NCI-H128 (cell line): ENCODE results near the gene PMPCA.

Experiments
- DNase-seq: peaks from one replicate; lab custom pipeline; 2025; ENCODE audit not compliant: unreplicated experiment; lab: John Stamatoyannopoulos, UW

PMPCA gene

DNA sequence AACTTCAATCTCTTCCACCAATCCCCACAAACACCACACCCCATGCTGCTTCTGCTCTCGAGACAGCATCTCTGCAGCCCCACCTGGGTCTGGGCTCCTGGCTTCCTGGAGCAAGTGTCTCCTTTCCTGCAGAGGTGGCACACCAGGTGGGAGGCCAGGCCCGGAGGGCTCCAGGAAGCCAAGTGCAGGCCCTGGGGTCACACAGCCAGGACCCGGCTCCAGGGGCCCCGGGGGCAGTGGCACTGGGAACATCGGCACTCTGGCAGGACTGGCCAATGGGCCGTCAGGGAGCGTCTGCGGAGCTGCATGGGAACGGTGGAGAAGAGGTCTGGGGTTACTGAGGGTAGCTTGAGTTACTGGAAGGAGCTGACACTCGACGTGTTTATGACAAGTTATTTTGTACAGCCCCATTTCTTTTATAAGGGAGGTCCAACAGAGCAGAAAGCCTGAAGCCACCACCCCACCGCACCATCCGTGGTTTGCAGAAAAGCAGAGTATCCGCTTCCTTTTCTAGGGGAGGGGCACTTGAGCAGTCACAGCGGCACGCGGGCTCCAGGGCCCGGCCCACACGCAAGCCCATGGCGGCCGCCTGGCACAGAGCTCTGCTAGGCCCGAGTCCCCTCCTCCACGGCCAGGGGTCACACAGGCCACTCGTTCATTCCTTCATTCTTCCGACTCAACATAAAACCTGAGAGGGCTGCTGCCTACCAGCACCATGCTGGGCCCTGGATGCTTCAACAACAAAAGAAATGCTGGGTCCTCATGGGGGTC, 43.8 kb downstream of the PMPCA start:
- no peak for DNase-seq

DNA sequence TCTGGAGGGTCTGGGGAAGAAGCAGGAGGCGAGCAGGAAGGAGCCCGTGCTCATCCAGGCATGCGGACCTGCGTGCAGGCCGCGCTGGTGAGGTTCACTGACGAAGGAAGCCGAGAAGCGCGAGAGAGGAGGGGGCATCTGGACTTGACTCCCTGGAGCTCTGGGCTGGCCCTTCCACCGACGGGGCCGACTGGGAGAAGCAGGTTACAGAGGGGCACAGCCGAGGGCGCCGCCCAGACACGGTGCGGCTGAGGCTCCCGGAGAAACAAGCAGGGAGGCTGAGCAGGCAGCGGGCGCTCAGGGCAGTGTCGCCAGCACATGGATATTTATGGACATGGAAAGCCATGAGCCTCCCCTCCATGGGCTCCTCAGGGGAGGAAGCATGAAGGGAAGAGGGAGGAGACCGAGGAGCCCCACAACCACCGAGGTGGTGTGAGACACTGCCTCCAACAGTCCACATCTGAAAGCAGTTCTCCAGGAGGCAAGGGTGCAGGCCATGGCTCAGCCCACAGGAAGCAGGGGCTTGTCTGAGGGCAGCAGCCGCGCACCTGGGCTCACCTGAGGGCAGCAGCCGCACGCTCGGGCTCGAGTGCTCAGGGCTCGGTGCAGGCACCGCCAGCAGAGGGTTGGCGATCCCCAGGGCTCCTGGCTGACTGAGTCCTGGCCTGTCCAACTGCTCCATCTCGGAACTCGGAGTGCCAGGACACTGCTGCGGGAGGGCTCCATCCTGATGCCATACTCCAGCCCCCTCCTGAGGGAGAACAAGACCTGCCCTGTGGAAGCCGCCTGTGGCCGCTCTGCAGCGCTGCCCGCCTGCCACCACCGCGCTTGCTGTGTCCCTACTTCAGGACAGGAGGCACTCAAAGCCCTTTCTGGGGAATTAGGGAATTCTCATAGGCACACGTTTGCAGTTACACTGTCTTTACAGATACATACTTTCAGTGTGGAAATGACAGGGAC, 44.9 kb downstream of the PMPCA start:
- DNase-seq, result no peak

- no peak for DNase-seq
Observed at GRCh38 chr9:136456258-136456657, 45.8 kb downstream of the PMPCA start.

DNA sequence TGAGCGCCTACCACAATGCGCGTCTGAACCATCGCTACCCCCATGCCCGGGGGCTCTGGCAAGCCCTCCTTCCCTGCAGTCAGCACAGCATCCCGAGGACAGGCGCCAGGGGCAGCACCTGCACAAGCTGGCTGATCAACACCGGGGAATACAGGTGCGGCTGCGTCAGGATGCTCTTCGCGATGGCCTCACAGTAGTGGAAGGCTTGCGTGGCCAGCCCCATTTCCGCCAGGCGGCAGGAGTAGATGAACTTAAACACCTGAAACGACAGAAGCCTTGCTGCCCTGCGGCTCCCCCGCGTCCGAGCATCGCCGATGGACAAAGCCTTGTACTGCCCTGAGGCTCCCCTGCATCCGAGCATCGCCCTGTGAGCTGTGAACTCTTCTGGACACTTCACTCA, 46.9 kb downstream of the PMPCA start:
- DNase-seq, result no peak

GRCh38 chr9:136459425-136459824, 49.0 kb downstream of the PMPCA start:
- no peak for DNase-seq

DNA sequence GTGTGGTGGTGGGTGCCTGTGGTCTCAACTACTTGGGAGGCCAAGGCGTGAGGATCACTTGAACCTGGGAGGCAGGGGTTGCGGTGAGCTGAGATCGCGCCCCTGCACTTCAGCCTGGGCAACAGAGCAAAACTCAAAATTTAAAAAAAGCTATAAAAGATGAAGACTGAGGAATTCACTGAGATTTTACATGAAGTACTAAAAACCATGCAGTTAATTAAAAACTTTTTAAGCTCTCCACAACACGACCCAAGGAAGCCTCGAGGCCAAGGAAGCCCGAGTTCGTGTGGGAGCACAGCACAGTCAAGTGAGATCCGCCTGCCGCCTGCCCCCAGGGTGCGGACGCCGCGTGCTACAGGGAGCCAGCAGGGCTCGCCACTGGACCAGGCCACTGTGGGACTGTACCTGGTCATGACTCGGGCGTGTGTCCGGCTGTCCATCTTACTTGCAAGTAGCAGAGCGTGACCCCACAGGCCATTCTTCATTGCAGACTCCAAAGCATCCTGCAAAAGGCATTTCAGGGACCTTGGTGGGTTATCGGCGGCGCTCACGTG, 50.4 kb downstream of the PMPCA start:
- DNase-seq, result no peak

DNA sequence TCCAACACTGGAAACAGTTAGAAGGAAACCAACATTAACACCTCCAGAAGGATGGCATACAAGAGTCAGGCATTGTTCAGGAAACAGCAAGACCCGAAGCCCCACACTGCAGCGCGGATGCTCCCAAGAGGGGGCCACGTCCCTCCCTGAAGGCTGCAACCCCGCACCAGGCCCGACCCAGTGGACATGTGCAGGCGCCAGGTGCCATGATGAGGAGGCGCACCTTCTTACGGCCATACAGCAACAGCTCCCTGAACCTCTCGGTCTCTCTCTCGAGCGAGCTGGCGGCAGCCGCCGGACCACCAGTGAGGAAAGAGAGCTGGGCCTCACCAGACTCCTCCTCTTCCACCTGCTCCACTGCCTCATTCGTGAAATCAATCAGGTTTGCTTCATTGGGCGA, 52.2 kb downstream of the PMPCA start:
- DNase-seq, result no peak

GRCh38 chr9:136463578-136463977, 53.1 kb downstream of the PMPCA start:
- no peak for DNase-seq

GRCh38 chr9:136464241-136464640, 53.8 kb downstream of the PMPCA start:
- no peak for DNase-seq

- DNase-seq, result no peak
Observed at GRCh38 chr9:136465500-136466154, 55.2 kb downstream of the PMPCA start.

- no peak for DNase-seq
Observed at GRCh38 chr9:136466155-136466541, 55.7 kb downstream of the PMPCA start.

- DNase-seq, result no peak
Observed at GRCh38 chr9:136467766-136468165, 57.3 kb downstream of the PMPCA start.

GRCh38 chr9:136470356-136470755, 59.9 kb downstream of the PMPCA start:
- no peak for DNase-seq

DNA sequence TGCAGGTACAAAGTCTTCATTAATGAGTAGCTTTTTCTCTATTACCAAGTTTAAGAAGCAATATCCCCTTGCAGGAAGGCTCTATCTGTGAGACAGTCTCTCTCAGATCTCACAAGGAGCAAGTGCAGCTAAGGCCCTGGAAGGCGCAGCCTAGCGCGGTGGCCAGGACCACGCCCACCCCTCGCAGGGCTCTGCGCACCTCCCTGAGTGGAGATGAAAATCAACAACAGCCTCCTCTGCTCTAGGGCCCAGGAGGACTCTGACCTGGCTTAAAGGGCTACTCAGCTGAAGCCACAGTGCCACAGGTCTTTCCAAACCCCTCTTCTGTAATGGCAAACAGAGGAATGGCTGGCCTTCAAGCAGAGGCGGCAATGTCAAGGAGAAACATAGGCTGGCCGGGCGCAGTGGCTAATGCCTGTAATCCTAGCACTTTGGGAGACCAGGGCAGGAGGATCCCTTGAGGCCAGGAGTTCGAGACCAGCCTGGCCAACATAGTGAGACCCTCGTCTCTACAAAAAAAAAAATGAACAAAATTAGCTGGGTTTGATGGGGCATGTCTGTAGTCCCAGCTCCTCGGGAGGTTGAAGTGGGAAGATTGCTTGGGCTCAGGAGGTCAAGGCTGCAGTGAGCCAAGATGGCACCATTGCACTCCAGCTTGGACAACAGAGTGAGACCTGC, 60.5 kb downstream of the PMPCA start:
- no peak for DNase-seq

DNA sequence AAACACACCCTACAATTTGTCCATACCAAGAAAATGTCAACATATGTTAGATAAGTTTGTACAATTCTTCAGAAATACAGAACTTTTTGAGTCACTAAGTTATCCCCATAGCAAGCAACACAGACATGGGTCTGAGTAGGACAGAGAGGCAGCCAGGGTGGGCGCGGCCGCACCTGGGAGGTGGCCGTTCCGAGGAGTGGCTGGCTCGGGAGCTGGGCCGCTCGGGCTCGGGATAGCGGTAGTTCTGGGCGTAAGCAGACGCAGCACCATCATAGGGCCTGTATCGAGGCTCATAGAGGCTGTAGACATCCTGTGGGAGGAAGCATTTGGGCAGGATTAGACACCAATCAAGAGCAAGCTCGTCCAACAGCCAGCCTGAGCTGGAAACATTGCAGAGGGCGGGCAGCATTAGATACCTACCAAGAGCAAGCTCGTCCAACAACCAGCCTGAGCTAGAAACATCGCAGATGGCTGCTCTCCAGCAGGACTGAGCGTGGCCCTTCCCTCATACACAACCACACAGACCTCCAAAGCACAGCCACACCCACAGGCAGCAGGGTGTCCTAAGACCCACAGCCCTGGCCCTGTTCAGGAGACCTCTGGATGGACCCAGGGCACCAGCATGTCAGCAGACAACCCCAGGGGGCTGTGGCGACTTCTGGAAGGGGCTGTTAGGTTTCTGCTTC, 61.5 kb downstream of the PMPCA start:
- DNase-seq, result no peak

DNA sequence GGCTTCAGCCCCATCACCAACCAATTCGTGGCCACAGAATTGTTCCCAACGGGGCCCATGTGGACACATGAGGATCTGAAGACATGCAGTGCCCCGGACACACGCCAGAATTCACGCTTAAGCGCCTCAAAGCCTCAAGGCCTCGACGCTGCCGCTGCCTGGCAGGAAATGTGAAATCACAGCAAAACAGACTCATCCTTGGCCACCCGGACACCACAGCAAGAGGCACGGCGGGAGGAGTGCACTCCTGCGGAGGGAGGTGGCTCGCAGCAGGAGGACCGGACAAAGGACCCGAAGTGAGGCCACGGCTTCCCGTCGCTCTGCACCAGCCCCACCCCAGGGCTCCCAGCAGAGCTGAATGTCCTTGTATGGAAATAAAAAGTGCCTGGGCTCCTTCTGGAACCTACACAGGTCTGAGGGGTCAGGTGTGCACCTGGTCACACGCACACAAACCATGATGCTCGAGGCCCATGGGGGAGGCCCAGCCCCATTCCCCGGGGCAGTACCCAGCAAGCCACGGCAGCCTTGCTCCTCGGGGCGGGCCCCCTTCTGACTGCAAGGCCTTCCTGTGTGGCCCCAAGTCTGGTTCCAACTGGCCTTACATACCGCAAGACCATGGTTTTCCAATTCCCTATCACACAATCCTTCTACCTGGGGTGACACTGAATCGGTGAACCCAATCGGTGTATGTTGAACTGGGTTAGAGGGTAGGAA, 62.3 kb downstream of the PMPCA start:
- DNase-seq, result no peak

GRCh38 chr9:136473354-136473721, 62.9 kb downstream of the PMPCA start:
- no peak for DNase-seq
